Posterior cingulate gyrus (tissue), 11 donors: Measurements from ENCODE around the gene SFI1.

Experiments
- DNase-seq, 10 donors: peaks; one replicate each; pipeline versions ENCODE4 v3.0.0 to v3.0.0-alpha.2; 2020 to 2021; ENCODE audit warnings: mixed read lengths in 3 of 10
- intact Hi-C: fragments of 100-400 bp; cut with DNase I; formaldehyde crosslinking; loops from one replicate; pipeline ENCODE4 v1.15.1; 2023

SFI1 gene

DNA sequence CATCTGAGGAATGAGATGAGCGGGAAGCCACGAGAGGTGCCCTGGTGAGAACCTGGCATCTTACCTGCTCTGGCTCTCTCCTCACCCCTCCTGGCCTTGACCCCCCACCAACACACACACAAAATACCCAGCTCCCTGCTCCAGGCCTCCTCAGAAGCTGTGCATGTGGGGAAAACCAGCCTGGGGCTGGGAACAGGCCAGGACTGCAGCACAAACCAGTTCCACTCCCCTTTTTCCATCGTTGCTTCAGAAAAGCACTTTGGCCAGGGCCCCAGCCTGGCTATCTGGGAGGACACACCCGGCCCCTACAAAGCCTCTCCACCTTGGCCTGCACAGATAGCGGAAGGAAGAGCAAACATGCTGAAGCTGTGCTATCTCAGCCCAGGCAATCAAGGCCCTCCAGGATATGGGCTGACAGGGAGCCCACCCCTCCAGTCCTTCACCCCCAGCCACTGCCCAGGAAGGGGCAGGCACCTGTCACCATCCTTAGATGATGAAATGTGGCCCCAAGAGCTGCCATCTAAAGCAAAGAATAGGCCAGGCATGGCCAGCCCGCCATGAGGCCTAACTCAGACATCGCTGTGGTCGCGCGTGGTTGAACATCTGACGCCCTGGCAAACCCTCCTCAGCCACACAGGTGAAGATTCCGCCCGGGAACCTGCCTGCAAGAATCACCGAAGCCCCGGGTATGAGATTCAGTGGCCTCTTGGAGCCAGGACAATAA lies 130.3 kb downstream of the SFI1 start:
- intact Hi-C loops = no loop called here
- peak in 1 of 10 donors; percentile 45 for DNase-seq

DNA sequence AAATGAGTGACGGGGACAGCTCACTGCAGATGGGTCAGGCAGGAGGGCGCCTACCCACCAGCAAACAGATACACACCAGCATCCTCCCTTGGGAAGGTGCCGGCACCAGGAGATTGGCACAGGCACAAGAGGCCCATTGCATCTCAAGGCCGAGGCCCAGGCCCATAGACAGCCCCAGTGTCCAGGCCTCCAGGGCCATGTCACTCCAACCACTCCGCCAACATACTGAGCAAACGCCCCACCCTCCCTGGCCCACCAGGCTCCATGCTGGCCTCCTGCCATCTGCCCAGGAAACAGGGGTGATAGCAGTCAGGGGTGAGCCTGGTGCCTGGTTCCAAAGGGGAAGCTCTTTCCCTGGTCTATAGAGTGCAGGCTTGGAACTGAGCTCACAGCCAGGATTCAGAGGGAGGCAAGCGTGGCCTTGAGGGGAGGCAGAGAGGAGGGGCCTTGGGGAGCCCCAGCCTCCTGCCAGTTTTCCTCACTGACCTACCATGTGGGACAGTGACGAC lies 130.9 kb downstream of the SFI1 start:
- no peak for DNase-seq
- intact Hi-C loops = no loop called here

DNA sequence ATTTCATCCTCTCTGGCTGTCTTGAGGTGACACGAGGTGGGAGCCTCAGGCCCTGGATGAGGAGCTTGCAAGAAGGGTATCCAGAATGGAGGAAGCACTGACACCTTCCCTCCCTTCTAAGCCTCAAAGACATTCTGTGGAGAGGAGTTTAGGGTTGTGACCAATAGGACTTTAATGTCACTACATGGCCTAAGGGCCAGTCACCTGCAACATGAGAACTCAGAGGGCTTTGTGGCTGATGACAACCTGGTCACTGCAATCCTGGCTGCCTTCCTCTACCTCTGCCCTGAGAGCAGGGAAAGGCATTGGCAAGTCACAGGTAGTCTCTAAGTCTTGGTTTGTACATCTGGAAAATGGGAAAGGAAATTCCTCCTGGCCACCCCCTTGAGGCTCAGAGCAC lies 132.0 kb downstream of the SFI1 start:
- intact Hi-C loops = no loop called here
- no peak for DNase-seq

DNA sequence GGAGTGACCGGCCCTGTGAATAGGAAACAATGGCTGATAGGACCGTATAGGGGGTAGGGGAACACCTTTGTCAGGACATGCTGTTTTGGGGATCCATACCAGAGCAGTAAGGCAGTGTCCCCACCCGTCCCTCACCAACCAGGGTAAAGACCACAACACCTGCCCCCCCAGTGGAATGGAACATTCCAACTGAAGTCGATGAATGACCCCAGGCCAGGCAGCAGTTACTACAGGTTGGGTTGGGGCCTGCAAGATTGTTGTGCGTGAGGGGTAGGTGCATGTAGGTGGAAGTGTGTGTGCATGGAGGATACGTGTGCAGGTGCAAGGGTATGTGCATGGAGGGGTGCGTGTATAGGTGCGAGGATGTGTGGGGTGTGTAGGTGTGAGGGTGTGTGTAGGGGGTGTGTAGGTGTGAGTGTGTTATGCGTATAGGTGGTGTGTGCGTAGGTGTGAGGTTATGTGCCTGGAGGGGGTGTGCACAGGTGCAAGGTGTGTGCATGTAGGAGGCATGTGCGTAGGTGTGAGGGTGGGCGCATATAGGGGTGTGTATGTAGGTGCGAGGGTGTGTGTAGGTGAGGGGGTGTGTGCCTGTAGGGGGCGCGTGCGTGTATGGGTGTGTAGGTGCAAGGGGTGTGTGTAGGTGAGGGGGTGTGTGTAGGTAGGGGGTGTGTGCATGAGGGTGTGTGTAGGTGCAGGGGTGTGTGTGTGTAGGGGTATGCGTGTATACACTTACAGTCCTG lies 132.8 kb downstream of the SFI1 start:
- DNase-seq = peak in 1 of 10 donors; percentile 71
- intact Hi-C loops = no loop called here

DNA sequence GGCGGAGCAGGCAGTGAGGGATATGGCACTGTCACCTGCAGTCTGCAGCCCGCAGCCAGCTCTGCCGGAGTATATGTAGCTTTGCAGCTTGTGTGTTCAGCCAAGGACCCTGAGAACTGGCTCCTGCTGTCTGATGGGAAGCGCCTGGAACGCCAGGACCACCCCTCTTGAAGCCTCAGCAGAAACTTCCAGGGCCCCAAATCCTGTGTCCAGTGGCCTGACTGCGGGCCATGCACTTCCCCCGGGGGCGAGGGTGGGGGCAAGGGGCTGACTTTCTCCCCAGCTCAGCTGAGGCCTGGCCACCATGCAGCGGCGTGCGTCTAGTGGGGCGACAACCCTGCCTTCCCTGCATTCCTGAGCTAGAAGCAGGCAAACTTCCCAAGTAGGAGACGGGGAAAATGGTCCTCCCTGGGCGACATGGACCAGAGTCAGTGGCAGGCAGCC lies 133.4 kb downstream of the SFI1 start:
- DNase-seq = peak in 1 of 10 donors; percentile 76
- intact Hi-C loops = loop anchor here (10.0 kb wide), 2 partner anchors 135 to 285 kb away; partner anchors contain the start of genes PATZ1 and SFI1

DNA sequence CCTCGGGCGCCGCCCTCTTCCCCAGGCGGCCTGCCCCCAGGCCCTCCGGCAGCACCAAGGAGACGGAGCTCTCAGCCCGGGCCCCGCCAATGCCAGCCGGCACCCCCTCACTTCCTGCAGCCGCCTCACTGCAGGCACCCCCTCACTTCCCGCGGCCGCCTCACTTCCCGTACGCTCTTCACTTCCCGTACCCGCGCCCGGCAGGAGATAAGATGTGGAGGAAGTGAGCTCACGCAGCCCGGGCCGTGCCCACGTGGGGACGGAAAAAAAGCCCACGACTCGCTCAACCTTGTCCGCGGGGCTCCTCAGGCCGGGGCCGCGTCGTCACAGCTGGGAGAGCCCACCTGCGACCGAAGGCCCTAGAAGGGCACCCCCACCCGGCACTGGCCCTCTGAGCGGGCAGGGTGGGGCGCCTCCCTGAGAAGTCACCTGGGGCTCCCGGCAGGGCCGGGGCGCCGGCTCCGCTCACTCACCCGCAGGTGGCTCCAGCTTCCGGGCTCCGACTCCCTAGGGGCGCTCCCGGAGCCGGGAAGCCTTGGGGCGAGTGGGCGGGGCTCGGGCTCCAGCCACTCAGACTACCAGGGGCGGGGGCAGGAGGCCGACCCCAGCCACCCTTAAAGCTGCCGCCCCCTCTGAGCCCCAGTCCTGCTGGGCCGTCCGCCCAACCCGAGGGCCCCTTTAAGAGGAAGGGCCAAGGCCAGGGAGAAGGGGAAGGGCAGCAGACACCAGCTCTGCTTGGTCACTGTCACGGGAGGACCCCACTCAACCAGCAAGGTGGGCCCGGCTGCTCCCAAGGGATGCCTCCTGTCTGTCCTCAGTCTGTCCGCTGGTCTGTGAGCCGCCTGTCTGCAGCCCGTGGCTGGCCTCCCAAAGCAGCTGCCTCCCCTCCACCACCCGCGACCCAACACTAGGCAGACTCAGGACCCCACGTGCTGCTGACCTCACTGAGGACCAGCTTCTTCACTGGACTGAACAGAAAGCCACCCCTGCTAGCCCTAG lies 134.3 kb downstream of the SFI1 start:
- peak; percentile 56 to 96 (median 72) for DNase-seq
- intact Hi-C loops = loop anchor here (10.0 kb wide), 2 partner anchors 136 to 286 kb away; partner anchors contain the start of genes PATZ1 and SFI1

DNA sequence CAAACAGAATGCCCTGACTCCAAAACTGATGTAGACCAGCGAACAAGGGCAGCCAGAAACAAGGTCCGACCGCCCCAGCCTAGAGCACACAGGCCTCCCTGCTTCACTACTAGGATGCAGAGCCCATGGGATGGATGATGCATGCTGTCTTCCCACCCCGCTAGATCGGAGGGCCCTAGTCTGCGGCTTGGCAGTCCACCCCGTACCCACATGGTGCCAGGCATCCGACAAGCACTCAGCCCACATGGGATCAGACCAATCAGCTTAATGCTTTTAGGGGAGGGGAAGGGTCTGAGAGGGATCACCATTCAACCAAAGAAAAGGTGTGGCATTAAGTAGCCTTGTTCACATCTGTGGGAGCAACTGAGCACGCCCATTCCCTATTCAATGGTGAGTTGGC lies 135.1 kb downstream of the SFI1 start:
- intact Hi-C loops = loop anchor here (10.0 kb wide), 2 partner anchors 137 to 287 kb away; partner anchors contain the start of genes PATZ1 and SFI1
- peak in 1 of 10 donors; percentile 48 for DNase-seq

DNA sequence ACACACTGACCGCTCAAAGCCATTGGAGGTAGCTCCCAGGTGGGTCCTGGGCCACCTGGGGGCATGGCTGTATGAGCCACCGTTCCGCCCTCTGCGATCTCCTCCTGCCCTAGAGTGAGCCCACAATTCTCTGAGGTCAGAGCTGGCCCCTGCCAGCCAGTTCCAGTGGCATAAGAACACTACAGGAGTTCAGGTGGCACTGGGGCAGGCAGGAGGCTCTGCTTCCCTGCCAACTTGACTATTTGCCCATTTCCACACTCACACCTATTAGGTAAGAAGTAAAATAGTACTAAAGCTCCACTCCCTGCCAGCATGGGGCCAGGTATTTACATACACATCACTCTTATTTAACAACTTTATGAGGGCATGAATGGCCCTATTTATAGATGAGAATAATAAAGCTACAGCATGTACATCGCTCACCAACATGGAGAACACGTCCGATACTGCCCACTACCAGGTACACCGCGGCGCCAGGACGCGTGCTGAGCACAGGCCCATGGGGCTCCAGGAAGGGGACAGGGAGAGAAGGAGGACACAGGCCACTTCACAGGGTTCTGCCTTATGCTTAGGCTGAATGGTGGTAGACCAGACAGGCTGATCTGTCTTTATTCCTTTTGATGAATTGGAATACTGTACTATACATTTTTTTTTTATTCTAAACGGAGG lies 139.4 kb downstream of the SFI1 start:
- intact Hi-C loops = loop anchor here (10.0 kb wide), 2 partner anchors 141 to 291 kb away; partner anchors contain the start of genes PATZ1 and SFI1
- DNase-seq = peak in 1 of 10 donors; percentile 34

DNA sequence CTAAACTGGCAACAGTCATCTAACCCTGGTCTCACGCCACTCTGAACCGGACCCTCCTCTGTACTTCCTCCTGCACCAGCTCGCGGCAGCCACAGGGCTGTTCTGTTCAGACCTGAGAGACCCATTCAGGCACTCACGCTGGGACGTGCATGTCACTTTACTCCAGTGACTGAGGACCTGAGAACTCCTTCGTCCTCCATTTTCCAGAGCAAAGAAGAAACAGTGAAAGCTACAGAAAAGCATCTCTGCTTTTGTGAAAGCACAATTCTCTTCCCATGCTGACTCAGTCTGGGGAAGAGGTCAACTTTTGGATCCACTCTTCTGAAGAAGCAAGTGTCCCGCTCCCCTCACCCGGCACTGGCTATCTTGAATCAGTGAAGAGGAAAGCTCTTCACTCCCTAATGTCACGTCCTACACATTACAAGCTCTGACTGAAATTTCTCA lies 141.1 kb downstream of the SFI1 start:
- DNase-seq = peak in 3 of 10 donors; percentile 53 to 75 (median 61)
- intact Hi-C loops = loop anchor here (10.0 kb wide), 2 partner anchors 143 to 293 kb away; partner anchors contain the start of genes PATZ1 and SFI1

DNA sequence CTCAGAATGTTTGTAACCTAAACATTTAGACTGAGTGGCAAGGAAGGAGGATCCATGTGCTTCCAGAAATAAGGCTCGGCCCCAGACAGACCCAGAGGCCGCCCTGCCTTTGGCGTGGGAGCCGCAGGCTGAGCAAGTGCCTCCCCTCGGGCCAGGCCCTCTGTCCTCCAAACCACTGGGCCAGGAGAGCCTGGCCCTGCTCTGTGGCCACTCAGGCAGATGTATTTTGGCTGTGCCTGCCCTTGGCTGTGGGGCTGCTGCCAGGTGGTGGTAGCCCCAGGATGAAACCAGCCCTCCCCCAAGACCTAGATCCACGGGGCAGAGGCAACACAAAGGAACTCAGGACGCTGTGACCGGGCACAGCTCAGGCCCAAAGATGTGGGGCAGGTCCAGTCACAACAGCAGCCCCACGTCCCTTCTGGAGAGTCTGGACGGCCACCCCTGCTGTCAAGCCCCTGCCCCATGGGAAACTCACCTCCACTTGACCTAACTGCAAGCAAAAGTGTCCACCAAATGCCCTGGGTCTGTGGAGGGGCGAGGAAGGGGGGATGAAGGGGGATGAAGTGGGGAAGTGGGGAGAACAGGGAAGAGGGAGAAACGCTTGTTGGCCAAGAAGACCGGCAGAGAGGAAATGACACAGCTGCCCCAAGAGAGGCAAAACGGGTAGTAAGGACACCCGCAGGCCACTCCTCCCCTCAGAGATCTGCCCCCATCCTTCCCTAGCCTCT lies 141.7 kb downstream of the SFI1 start:
- peak in 3 of 10 donors; percentile 65 to 84 (median 69) for DNase-seq
- intact Hi-C loops = loop anchor here (10.0 kb wide), 2 partner anchors 143 to 293 kb away; partner anchors contain the start of genes PATZ1 and SFI1

DNA sequence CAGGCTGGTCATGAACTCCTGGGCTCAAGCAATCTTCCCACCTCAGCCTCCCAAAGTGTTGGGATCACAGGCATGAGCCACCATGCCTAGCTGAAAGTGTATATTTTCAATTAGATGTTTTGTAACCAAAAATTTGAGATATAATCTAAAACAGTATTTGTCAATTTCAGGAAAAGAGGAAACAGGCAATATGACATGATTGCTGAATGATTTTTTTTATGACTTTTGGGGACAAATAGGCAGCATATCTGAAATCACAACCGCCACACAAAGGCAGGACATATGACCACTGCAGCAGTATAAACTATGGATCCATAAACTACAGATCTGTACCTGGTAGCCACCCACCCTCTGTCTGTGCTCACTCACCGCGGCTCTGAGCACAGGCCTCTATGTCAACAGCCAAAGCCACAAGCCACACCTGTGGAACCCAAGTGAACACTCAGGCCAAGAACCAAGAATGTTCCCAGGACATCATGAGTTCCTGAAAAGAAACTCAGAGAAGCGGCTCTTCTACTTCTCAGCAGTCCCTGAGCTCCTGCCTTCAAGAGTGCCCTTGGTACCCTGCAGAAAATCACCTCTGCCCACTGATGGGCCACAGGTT lies 143.2 kb downstream of the SFI1 start:
- DNase-seq = peak in 1 of 10 donors; percentile 39
- intact Hi-C loops = loop anchor here (10.0 kb wide), 2 partner anchors 145 to 295 kb away; partner anchors contain the start of genes PATZ1 and SFI1

DNA sequence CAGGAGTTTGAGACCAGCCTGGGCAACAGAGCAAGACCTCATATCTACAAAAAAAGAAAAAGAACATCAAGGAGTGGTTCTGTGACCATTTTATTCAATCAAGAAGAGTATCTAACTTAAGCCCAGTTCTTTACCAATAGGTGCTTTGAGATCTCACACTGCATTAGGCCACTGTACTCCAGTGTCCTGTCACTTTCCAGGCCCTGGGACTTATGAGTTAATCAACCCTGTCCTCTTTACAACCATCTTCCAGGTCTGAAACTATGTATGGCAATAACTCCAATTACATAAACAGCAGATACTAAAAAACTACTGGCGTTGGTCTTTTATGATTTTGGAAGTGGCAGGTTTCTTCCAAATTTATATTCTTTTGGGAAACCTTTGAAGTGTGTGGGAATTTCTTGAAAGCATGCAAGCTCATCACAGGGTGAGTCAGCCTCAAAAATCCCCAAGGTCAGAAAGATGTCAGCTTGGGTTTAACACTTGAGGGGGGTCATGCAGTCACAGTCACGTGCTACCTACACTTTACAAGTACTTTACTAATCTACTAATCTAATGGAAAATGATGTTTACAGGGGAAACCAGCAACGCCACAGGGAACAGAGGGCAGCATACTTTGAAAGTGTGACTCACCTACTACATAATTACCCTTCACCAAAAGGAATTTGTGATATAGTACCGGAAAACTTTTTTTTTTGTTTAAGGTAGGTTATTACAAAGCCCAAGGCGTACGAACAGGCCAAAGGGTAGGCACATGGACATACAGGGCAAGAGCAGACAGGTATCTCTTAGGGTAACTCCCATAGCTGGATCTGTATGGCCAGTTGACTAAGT lies 150.1 kb downstream of the SFI1 start:
- intact Hi-C loops = no loop called here
- DNase-seq = peak in 1 of 10 donors; percentile 1

DNA sequence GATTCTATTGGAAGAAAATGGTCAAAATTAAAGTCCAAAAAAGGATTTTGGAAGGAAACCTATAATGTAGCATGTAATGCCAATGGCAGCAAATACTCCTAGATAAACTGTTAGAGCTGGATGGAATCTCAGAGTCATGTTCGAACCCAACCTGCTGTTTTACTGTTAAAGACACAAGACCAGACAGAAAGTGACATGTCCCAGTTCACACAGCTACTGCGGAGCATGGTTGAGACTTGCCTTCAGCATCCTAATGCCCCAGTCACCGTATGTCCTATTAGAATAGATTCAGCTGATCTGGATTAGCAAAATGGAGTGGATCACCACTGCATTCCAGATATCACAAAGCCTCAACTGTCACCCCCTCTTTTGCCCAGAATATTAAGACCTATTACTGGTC lies 150.7 kb downstream of the SFI1 start:
- intact Hi-C loops = no loop called here
- no peak for DNase-seq

DNA sequence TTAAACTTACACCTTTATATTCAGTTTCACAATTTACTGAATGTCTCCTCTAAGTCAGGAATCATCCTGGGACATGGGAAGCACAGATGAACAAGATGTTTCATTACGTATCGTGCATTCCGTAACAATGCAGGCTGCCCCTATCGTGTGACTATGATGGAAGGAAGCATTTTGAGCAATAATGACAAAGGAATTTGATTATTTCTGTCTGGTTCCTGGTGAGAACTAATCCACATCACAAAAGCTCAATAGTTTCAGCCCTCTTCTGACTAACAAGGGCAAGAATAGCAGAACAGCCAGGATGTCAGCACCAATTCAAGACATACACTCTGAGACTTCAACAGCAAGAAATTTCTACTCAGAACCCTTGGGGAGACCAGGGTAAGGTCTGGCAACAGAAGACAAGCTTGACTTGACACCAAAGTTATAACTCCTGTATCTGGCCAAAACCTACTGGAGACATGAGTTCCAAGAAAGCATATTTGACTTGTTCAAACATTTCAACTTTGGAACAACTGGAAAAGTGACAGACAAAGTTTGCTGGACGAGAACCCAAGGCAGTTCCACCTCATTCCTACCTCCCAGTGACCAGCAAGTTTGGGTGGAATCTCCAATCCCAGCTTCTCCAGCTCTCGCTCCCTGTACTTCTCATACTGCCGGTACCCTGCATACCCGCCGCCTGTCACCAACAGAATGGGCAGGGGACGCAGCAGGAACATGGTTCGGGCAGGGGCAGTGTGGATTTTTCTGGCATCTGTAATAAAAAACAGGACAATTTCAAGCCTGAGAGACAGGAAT lies 151.4 kb downstream of the SFI1 start:
- peak in 1 of 10 donors; percentile 22 for DNase-seq
- intact Hi-C loops = no loop called here

DNA sequence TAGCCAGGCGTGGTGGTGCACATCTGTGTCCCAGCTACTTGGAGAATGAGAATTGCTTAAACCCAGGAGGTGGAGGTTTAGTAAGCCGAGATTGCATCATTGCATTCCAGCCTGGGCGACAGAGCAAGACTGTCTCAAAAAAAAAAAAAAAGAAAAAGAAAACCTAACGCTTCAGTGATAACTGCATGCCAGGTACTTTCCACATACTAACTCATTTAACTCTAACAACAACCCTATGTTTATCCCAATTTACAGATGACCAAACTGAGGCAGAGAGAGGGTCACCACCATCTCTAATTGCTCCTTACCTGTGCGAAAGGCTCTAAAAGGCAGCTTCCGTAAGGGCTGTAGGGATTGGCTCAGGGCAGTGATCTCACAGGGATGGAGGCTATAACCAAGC lies 154.1 kb downstream of the SFI1 start:
- DNase-seq = no peak
- intact Hi-C loops = no loop called here

DNA sequence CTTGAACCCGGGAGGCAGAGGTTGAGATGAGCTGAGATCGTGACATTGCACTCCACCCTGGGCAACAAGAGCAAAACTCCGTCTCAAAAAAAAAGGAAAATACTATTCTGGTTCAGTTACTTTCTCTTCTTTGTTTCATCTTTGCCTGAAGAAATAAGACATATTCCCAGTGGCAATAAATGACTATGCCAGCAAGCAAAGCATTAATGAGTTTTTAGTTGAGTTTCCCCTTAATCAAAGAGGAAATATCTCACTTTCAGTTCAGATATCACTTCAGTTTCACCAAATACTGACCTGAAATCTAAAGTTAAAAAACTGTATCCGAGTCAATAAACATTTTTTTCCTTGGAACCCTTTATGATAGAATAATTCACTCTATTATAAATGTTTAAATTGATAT lies 155.3 kb downstream of the SFI1 start:
- intact Hi-C loops = no loop called here

More for the DNA sequence above, 155.3 kb downstream of the SFI1 start:
- no peak for DNase-seq
